BLaER1 treated with 17β-estradiol and CSF1 and Interleukin-3, amounts not matched to agents 10 nM and 100 nM (cell line): ENCODE measurements around the gene SLC48A1.
A peak's percentile ranks its signal among the peaks of the same experiment; 100 is the strongest.

Experiments
- H3K27ac ChIP-seq, 11 experiments: shearing (Covaris generic); formaldehyde crosslinking; 2 replicates each; pipeline ENCODE4 v1.8.1; 2022
- H3K27me3 ChIP-seq, 11 experiments: shearing (Covaris generic); formaldehyde crosslinking; 2 replicates each; pipeline ENCODE4 v1.8.1; 2022
- H3K36me3 ChIP-seq, 11 experiments: shearing (Covaris generic); formaldehyde crosslinking; 2 replicates each; pipeline ENCODE4 v1.8.1; 2022
- H3K4me1 ChIP-seq, 10 experiments: shearing (Covaris generic); formaldehyde crosslinking; 2 replicates each; pipeline ENCODE4 v1.8.1; 2022
- H3K4me2 ChIP-seq, 11 experiments: shearing (Covaris generic); formaldehyde crosslinking; 2 replicates each; pipeline ENCODE4 v1.8.1; 2022
- H3K4me3 ChIP-seq, 10 experiments: shearing (Covaris generic); formaldehyde crosslinking; 2 replicates each; pipeline ENCODE4 v1.8.1; 2022
- H3K9ac ChIP-seq, 11 experiments: shearing (Covaris generic); formaldehyde crosslinking; 2 replicates each; pipeline ENCODE4 v1.8.1; 2022
- H3K9me3 ChIP-seq, 11 experiments: shearing (Covaris generic); formaldehyde crosslinking; replicated peaks in 1 of 11; 2 replicates each; pipeline ENCODE4 v1.8.1; 2022
- H4K20me1 ChIP-seq, 11 experiments: shearing (Covaris generic); formaldehyde crosslinking; 2 replicates each; pipeline ENCODE4 v1.8.1; 2022
- Cebpa-rat ChIP-seq, 11 experiments: shearing (Covaris generic); IDR thresholded peaks; 2 replicates each; pipeline ENCODE4 v1.8.1; 2022

The SLC48A1 gene

GRCh38 chr12:47774663-47775062 lies 1.6 kb downstream of the SLC48A1 start:
- peak overlapping the region; percentile 48 to 95 (median 88); a peak in 21 of 22 replicates for H3K27ac ChIP-seq
- peak overlapping the region in 8 of 10 experiments; percentile 14 to 86 (median 82); a peak in 10 of 20 replicates for H3K4me3 ChIP-seq
- peak overlapping the region; percentile 92 to 100 (median 98) for H3K4me2 ChIP-seq

GRCh38 chr12:47775100-47775911 lies 2.3 kb downstream of the SLC48A1 start:
- Histone ChIP-seq H3K36me3 (no peaks in the 10 kb centered on the region), H3K27me3 (no peaks in the 10 kb centered on the region; a peak in 1 of 22 replicates), H3K27ac (peak overlapping the region; percentile 48 to 95 (median 88)), H3K4me1 (peaks cover 60 to 72% (median 62%) of the 10 kb centered on the region in 10 experiments), H3K9me3 (no peaks in the 10 kb centered on the region), H3K4me2 (peak overlapping the region; percentile 92 to 100 (median 98)), H3K4me3 (peak overlapping the region in 7 of 10 experiments; percentile 3 to 86 (median 76); a peak in 10 of 20 replicates), H4K20me1 (peaks cover 7 to 22% (median 13%) of the 10 kb centered on the region in 11 experiments; a peak in 14 of 22 replicates), H3K9ac (peak overlapping the region; percentile 26 to 85 (median 70); a peak in 19 of 22 replicates)
- no peak for TF ChIP-seq Cebpa-rat (IDR thresholded peaks at IDR 0.05)

More at GRCh38 chr12:47774663-47775062, 1.6 kb downstream of the SLC48A1 start:
- H3K4me1 ChIP-seq = peaks cover 60 to 77% (median 66%) of the 10 kb centered on the region in 10 experiments
- H3K27me3 ChIP-seq = no peaks in the 10 kb centered on the region; a peak in 1 of 22 replicates
- no peaks in the 10 kb centered on the region for H3K36me3 ChIP-seq
- H4K20me1 ChIP-seq = peaks cover 1 to 16% (median 9%) of the 10 kb centered on the region in 11 experiments; a peak in 14 of 22 replicates
- H3K9ac ChIP-seq = peak overlapping the region; percentile 26 to 87 (median 71); a peak in 18 of 22 replicates
- no peak for TF ChIP-seq Cebpa-rat (IDR thresholded peaks at IDR 0.05)
- H3K9me3 ChIP-seq = no peaks in the 10 kb centered on the region

GRCh38 chr12:47776471-47777143 lies 3.6 kb downstream of the SLC48A1 start:
- H3K4me1 ChIP-seq = peaks cover 55 to 66% (median 62%) of the 10 kb centered on the region in 10 experiments
- H4K20me1 ChIP-seq = peaks cover 8 to 35% (median 14%) of the 10 kb centered on the region in 11 experiments; a peak in 16 of 22 replicates
- H3K27me3 ChIP-seq = no peaks in the 10 kb centered on the region; a peak in 1 of 22 replicates
- H3K9me3 ChIP-seq = no peaks in the 10 kb centered on the region
- peaks cover under 1 to 9% (median 2%) of the 10 kb centered on the region in 11 experiments; a peak in 18 of 22 replicates for H3K36me3 ChIP-seq
- peak overlapping the region; percentile 28 to 85 (median 70); a peak in 20 of 22 replicates for H3K9ac ChIP-seq
- no peak for TF ChIP-seq Cebpa-rat (IDR thresholded peaks at IDR 0.05)
- H3K4me2 ChIP-seq = peak overlapping the region; percentile 92 to 100 (median 98)
- peak overlapping the region; percentile 48 to 95 (median 88); a peak in 21 of 22 replicates for H3K27ac ChIP-seq
- peak overlapping the region in 4 of 10 experiments; percentile 3 to 86 (median 20); a peak in 5 of 20 replicates for H3K4me3 ChIP-seq

GRCh38 chr12:47777151-47777550 lies 4.1 kb downstream of the SLC48A1 start:
- Histone ChIP-seq H3K4me3 (peak overlapping the region in 4 of 10 experiments; percentile 3 to 29 (median 16); a peak in 4 of 20 replicates), H3K27ac (peak overlapping the region; percentile 48 to 95 (median 88)), H3K9me3 (no peaks in the 10 kb centered on the region), H3K36me3 (peaks cover 6 to 15% (median 8%) of the 10 kb centered on the region in 11 experiments; a peak in 20 of 22 replicates), H3K4me2 (peak overlapping the region; percentile 92 to 100 (median 98)), H3K4me1 (peaks cover 55 to 67% (median 64%) of the 10 kb centered on the region in 10 experiments), H3K27me3 (no peaks in the 10 kb centered on the region; a peak in 1 of 22 replicates), H4K20me1 (peaks cover 9 to 41% (median 18%) of the 10 kb centered on the region in 11 experiments; a peak in 17 of 22 replicates), H3K9ac (peak overlapping the region; percentile 28 to 85 (median 70); a peak in 20 of 22 replicates)
- TF ChIP-seq Cebpa-rat (IDR thresholded peaks at IDR 0.05) = no peak

- Histone ChIP-seq H4K20me1 (peaks cover 13 to 49% (median 24%) of the 10 kb centered on the region in 11 experiments; a peak in 17 of 22 replicates), H3K4me1 (peaks cover 55 to 75% (median 67%) of the 10 kb centered on the region in 10 experiments), H3K36me3 (peaks cover 10 to 23% (median 16%) of the 10 kb centered on the region in 11 experiments), H3K27me3 (no peaks in the 10 kb centered on the region), H3K9me3 (no peaks in the 10 kb centered on the region), H3K4me3 (0 out of 20 replicates have a peak overlapping the region, but pooled peaks of 2 of the 10 experiments have one; percentile 3 to 8), H3K4me2 (peak overlapping the region; percentile 92 to 100 (median 98)), H3K9ac (peak overlapping the region in 10 of 11 experiments; percentile 28 to 85 (median 70); a peak in 19 of 22 replicates), H3K27ac (peak overlapping the region; percentile 48 to 95 (median 88); a peak in 21 of 22 replicates)
- TF ChIP-seq Cebpa-rat (IDR thresholded peaks at IDR 0.05) = no peak
These were observed 4.9 kb downstream of the SLC48A1 start for GRCh38 chr12:47777741-47778558.

- Histone ChIP-seq H3K9me3 (no peaks in the 10 kb centered on the region), H3K4me2 (peak overlapping the region in 10 of 11 experiments; percentile 28 to 100 (median 95); a peak in 15 of 22 replicates), H3K9ac (no peak overlapping the region), H3K4me3 (no peak overlapping the region), H4K20me1 (peaks cover 13 to 58% (median 33%) of the 10 kb centered on the region in 11 experiments; a peak in 17 of 22 replicates), H3K27me3 (no peaks in the 10 kb centered on the region), H3K36me3 (peaks cover 20 to 32% (median 25%) of the 10 kb centered on the region in 11 experiments), H3K27ac (peak overlapping the region in 4 of 11 experiments; percentile 5 to 95 (median 90); a peak in 5 of 22 replicates), H3K4me1 (peaks cover 53 to 78% (median 71%) of the 10 kb centered on the region in 10 experiments)
- TF ChIP-seq Cebpa-rat (IDR thresholded peaks at IDR 0.05) = no peak
These were observed 5.8 kb downstream of the SLC48A1 start for GRCh38 chr12:47778881-47779280.

- no peak for TF ChIP-seq Cebpa-rat (IDR thresholded peaks at IDR 0.05)
- peaks cover 48 to 78% (median 70%) of the 10 kb centered on the region in 10 experiments for H3K4me1 ChIP-seq
- 0 out of 22 replicates have a peak overlapping the region, but pooled peaks of 1 of the 11 experiments have one; percentile 3 for H3K9ac ChIP-seq
- peaks cover 25 to 38% (median 31%) of the 10 kb centered on the region in 11 experiments for H3K36me3 ChIP-seq
- H3K9me3 ChIP-seq = no peaks in the 10 kb centered on the region
- H4K20me1 ChIP-seq = peaks cover 13 to 64% (median 38%) of the 10 kb centered on the region in 11 experiments; a peak in 17 of 22 replicates
- no peak overlapping the region for H3K4me3 ChIP-seq
- peak overlapping the region in 10 of 11 experiments; percentile 28 to 100 (median 95); a peak in 13 of 22 replicates for H3K4me2 ChIP-seq
- H3K27ac ChIP-seq = peak overlapping the region in 3 of 11 experiments; percentile 19 to 95 (median 47); a peak in 4 of 22 replicates
- H3K27me3 ChIP-seq = no peaks in the 10 kb centered on the region
These were observed 6.4 kb downstream of the SLC48A1 start for GRCh38 chr12:47779301-47779942.
